RWPE1 (cell line): ENCODE results near the gene LMO2.

Experiments used
- CTCF ChIA-PET: fragments of 350-600 bp; sonication (Branson Sonifier 250); formaldehyde crosslinking; extraction: SDS; loops from one replicate; lab custom pipeline; 2021; lab: Yijun Ruan, JAX
- POLR2A ChIA-PET: fragments of 400-600 bp; formaldehyde crosslinking; extraction: SDS; loops from one replicate; lab custom pipeline; 2020; ENCODE audit warnings: antibody characterized with exemption; ENCODE audit not compliant: low non-redundant PET; lab: Yijun Ruan, JAX
- DNase-seq: peaks from one replicate; pipeline ENCODE4 v3.0.0; 2012; ENCODE audit warnings: low spot score
- H3K27ac ChIP-seq: fragments of 450-650 bp; 2 replicates; pipeline ENCODE4 v1.5.1; 2017
- CTCF ChIP-seq: fragments of 450-650 bp; conservative IDR thresholded peaks from 2 replicates; pipeline ENCODE4 v1.5.1; 2017; ENCODE audit warnings: low read depth, mild to moderate bottlenecking

The LMO2 gene

GRCh38 chr11:33884601-33885000, 7.3 kb downstream of the LMO2 start:
- POLR2A ChIA-PET: no interaction called here
- H3K27ac ChIP-seq: no peak overlapping the region
- CTCF ChIA-PET: no interaction called here
- TF ChIP-seq CTCF: no peak
- no peak for DNase-seq

GRCh38 chr11:33884035-33884434, 7.8 kb downstream of the LMO2 start:
- CTCF ChIA-PET: no interaction called here
- POLR2A ChIA-PET: no interaction called here
- DNase-seq: no peak

GRCh38 chr11:33881651-33882503, 10.0 kb downstream of the LMO2 start:
- POLR2A ChIA-PET: no interaction called here
- no peak for DNase-seq
- CTCF ChIA-PET: interaction anchor here (0.7 kb wide), 1 partner anchor 115 kb away, joined by 7 read pairs; no protein-coding TSS in a partner anchor
- H3K27ac ChIP-seq: no peak overlapping the region
- TF ChIP-seq CTCF: no peak

More at GRCh38 chr11:33884035-33884434, 7.8 kb downstream of the LMO2 start:
- no peak overlapping the region for H3K27ac ChIP-seq
- no peak for TF ChIP-seq CTCF

GRCh38 chr11:33880979-33881378, 10.9 kb downstream of the LMO2 start:
- H3K27ac ChIP-seq: no peak overlapping the region
- DNase-seq: no peak
- no peak for TF ChIP-seq CTCF
- CTCF ChIA-PET: interaction anchor here (0.6 to 1.1 kb wide), 3 partner anchors 51 to 107 kb away, joined by 3 read pairs; no protein-coding TSS in a partner anchor
- POLR2A ChIA-PET: no interaction called here

GRCh38 chr11:33879375-33879774, 12.5 kb downstream of the LMO2 start:
- no peak for TF ChIP-seq CTCF
- POLR2A ChIA-PET: no interaction called here
- CTCF ChIA-PET: no interaction called here
- no peak for DNase-seq
- no peak overlapping the region for H3K27ac ChIP-seq

- no peak for DNase-seq
- no peak overlapping the region for H3K27ac ChIP-seq
- CTCF ChIA-PET: no interaction called here
- POLR2A ChIA-PET: no interaction called here
- no peak for TF ChIP-seq CTCF
These were observed 14.8 kb downstream of the LMO2 start for GRCh38 chr11:33877038-33877437.
